ENCODE measurements around the gene FSTL4.

DNA sequence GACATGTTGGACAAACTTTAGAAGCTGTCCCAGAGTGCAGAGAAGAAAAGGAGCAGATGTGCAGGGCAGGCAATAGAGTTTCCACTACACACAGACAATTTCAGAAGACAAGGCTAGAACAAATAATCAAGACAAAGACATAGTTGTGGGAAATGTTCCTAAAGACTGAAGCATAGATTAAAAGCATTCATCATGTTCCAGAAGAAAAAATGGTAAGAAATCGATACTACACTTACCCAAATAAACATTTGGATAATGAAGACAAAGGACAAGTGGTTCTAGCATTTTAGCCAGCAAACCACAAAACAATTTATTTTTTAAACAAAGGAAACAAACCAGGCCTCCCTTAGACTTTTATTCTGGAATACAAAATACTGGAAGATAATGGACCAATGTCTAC lies 97.9 kb downstream of the FSTL4 start:
- TF ChIP-seq CTCF (IDR thresholded peaks at IDR 0.05; ENCODE audit: low read length) (no peak), EZH2 (optimal IDR thresholded peaks at IDR 0.05; ENCODE audit: low read depth, low read length) (no peak), EZH2phosphoT487 (IDR thresholded peaks at IDR 0.05; ENCODE audit: low read length) (no peak)
